ENCODE results near the gene SMYD3.

The SMYD3 gene

GRCh38 chr1:246397046-246397445, 110.0 kb downstream of the SMYD3 start:
- H3K27me3 ChIP-seq, result no peaks in the 10 kb centered on the region
- no peak for TF ChIP-seq CTCF (IDR thresholded peaks at IDR 0.05; ENCODE audit: low read depth, low read length)
- H3K4me1 ChIP-seq, result peaks cover 6% of the 10 kb centered on the region
- DNase-seq, result no peak
- no peak overlapping the region for H3K4me3 ChIP-seq (ENCODE audit: low read depth, low read length)
- H3K9me3 ChIP-seq, result no peaks in the 10 kb centered on the region
- H3K36me3 ChIP-seq, result no peaks in the 10 kb centered on the region

GRCh38 chr1:246396322-246396721, 110.8 kb downstream of the SMYD3 start:
- DNase-seq, result no peak
- H3K4me1 ChIP-seq, result peaks cover 6% of the 10 kb centered on the region
- no peak overlapping the region for H3K4me3 ChIP-seq (ENCODE audit: low read depth, low read length)
- H3K36me3 ChIP-seq, result no peaks in the 10 kb centered on the region
- TF ChIP-seq CTCF (IDR thresholded peaks at IDR 0.05; ENCODE audit: low read depth, low read length), result no peak
- H3K27me3 ChIP-seq, result no peaks in the 10 kb centered on the region
- H3K9me3 ChIP-seq, result no peaks in the 10 kb centered on the region

DNA sequence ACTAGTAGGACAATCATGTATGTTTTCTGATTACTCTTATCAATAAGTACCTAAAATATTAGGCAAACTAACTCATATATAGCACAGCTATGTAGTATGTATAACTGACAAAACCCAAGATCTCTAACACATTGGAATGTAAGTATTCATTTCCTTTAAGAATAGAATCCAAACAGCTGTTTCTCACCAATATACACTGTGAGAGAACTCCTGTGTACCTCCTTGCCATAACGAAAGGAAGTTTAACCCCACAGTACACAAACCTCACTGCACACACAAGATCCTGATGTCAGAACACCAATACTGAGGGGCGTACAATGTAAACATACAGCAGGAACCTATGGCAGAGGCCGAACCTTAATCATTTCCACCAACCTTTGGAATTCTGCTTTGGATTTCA, 113.0 kb downstream of the SMYD3 start:
- DNase-seq, result no peak
- Histone ChIP-seq H3K36me3 (no peaks in the 10 kb centered on the region), H3K4me1 (peaks cover 6% of the 10 kb centered on the region), H3K27me3 (no peaks in the 10 kb centered on the region), H3K4me3 (ENCODE audit: low read depth, low read length) (no peak overlapping the region), H3K9me3 (no peaks in the 10 kb centered on the region)
- no peak for TF ChIP-seq CTCF (IDR thresholded peaks at IDR 0.05; ENCODE audit: low read depth, low read length)

DNA sequence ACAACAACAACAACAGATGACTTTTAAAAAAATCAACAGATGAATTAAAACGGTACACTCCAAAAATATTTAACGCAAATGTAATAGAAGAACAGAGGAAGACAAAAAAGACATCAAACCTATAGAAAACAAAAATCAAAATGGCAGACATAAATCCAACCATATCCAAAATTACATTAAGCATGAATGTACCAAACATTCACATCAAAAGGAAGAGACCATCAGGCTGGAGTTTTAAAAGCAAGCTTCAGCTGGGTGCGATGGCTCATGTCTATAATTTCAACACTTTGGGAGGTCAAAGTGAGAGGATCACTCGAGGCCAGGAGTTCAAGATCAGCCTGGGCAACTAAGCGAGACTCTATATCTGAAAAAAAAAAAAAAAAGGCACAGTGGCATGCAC, 116.2 kb downstream of the SMYD3 start:
- DNase-seq, result no peak
- no peak overlapping the region for H3K4me3 ChIP-seq (ENCODE audit: low read depth, low read length)
- no peaks in the 10 kb centered on the region for H3K9me3 ChIP-seq
- TF ChIP-seq CTCF (IDR thresholded peaks at IDR 0.05; ENCODE audit: low read depth, low read length), result no peak
- H3K36me3 ChIP-seq, result no peaks in the 10 kb centered on the region
- H3K4me1 ChIP-seq, result no peaks in the 10 kb centered on the region
- no peaks in the 10 kb centered on the region for H3K27me3 ChIP-seq

- TF ChIP-seq CTCF (IDR thresholded peaks at IDR 0.05; ENCODE audit: low read depth, low read length), result no peak
- Histone ChIP-seq H3K4me1 (peaks cover 2% of the 10 kb centered on the region; the same call in 1 of the 2 replicates), H3K36me3 (no peaks in the 10 kb centered on the region), H3K27me3 (no peaks in the 10 kb centered on the region), H3K9me3 (no peaks in the 10 kb centered on the region), H3K4me3 (ENCODE audit: low read depth, low read length) (no peak overlapping the region)
- no peak for DNase-seq
Observed at GRCh38 chr1:246384616-246385015, 122.5 kb downstream of the SMYD3 start.

GRCh38 chr1:246383791-246384190, 123.3 kb downstream of the SMYD3 start:
- TF ChIP-seq CTCF (IDR thresholded peaks at IDR 0.05; ENCODE audit: low read depth, low read length), result no peak
- peaks cover 2% of the 10 kb centered on the region; the same call in 1 of the 2 replicates for H3K4me1 ChIP-seq
- H3K27me3 ChIP-seq, result no peaks in the 10 kb centered on the region
- H3K36me3 ChIP-seq, result no peaks in the 10 kb centered on the region
- H3K9me3 ChIP-seq, result no peaks in the 10 kb centered on the region
- no peak overlapping the region for H3K4me3 ChIP-seq (ENCODE audit: low read depth, low read length)
- DNase-seq, result no peak
